NCI-H524 (cell line): ENCODE measurements around the gene EEPD1.
A peak's percentile ranks its signal among the peaks of the same experiment; 100 is the strongest.

ENCODE experiments used
- DNase-seq, 2 experiments: peaks; one replicate each; lab custom pipeline; 2025; lab: John Stamatoyannopoulos, UW

EEPD1 gene

DNA sequence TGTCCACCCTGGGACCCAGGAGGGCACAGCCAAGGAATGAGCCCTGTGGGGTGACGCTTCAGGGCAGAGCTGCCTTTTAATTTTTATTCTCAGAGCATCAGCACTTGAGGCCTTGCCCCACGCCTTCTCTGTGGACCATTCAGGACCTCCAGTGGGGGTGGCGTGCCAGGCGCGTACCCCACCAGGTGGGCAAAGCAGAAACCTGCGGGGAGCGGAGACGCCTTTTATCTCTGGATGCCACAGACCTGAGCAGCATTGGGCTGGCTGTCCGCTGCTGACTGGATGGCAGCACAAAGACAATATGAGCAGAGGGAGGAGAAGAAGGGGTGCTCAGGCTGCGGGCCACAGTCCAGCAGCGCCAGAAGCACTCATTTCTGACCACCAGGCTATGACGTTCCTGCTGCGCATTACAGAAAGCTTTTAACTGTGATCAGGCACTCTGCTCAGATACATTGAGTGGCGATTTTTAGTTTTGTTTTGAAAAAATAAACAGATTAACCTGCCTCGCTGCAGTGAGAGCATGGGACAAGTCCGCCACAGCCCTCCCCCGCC is 146.2 kb downstream of the EEPD1 start:
- DNase-seq, result no peak

DNA sequence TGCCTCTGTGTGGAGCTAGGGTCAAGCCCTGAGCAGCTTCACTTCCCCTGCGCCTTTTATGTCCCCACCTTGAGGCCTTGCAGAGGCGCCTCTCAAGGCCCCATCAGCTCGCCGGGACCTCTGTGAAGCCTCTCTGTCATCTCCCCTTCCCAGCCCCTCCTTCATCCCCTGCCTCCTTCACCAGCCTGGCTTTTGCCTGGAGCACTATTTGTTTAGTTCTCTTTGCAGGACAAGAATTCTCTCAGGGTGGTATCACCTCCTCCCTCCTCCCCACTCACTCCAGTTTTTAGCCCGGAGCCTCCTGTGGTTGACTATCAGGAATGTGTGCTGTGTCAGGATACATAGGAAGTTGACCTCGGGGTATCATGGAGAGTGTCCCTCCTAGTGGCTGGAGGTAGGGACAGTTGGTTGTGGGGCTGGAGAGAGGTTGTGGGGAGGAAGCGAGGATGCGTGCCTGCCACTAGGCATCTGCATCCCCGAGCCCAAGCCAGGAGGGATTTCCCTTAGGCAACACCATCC is 146.8 kb downstream of the EEPD1 start:
- no peak for DNase-seq

DNA sequence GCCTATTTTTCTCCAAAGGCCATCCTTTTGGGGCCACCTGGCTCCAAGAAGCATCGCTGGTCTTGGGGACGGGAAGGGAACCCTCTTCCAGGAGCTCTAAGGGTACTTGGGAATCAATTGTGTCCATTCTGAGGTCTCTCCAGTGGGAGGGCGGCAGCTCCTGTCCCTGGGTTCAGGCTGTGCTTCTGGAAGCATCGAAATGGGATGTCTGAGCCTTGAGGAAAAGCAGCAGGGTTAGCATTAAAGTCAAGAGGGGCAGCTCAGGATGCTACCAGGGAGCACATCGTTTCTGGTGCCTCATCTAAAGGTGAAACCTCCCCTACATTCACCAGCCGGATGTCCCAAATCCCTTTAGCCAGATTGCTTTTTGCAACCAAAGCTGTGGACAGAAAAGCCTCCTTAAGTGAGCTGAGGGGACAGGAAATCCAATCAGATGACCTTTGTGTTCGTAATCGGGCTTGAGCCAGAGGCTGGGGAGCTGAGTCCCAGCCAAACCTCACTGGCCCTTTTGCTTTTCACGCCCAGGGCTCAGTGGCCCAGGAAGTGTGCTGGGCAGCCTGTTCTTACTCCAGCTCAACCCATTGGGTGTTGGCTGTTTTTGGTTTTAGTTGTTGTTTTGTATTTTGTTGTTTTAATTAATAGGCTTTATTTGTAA is 147.8 kb downstream of the EEPD1 start:
- DNase-seq, result no peak

DNA sequence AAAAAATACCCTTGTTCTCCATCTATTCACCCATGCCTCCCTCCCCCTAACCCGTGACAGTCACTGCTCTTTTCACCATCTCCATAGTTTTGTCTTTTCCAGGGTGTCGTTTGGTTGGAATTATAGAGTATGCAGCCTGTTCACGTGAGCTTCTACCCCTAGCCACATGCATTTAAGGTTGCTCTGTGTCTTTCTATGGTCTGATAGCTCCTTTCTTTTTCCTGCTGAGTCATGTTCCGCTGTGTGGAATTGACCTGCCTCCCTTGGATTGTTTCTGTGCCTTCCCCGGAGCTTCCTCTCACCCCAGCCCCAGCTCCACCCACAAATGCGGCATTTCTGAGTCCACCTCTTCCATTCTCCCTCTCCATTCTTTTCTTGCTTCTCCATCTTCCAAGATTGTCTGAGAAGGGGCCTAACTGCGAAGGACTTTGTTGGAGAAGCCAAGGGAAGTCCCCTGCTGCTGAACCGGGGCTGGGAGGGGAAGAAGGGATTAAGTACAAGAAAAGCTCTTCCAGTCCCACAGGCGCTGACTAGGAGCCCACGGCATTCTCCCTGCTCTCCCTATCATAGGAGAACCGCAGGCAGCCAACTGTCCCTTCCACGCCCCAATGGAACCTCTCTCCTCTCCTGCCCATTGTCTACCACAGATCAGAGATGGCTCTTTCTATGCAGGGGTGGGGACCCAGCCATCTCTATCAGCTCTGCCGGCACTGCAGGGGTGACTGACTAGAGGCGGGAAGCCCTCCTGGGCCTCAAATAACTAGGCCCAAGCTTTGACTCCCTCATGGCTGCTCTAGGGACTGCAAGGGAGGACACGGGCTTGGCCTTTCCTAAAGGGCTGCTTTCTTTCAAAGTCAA is 149.1 kb downstream of the EEPD1 start:
- DNase-seq, result no peak

DNA sequence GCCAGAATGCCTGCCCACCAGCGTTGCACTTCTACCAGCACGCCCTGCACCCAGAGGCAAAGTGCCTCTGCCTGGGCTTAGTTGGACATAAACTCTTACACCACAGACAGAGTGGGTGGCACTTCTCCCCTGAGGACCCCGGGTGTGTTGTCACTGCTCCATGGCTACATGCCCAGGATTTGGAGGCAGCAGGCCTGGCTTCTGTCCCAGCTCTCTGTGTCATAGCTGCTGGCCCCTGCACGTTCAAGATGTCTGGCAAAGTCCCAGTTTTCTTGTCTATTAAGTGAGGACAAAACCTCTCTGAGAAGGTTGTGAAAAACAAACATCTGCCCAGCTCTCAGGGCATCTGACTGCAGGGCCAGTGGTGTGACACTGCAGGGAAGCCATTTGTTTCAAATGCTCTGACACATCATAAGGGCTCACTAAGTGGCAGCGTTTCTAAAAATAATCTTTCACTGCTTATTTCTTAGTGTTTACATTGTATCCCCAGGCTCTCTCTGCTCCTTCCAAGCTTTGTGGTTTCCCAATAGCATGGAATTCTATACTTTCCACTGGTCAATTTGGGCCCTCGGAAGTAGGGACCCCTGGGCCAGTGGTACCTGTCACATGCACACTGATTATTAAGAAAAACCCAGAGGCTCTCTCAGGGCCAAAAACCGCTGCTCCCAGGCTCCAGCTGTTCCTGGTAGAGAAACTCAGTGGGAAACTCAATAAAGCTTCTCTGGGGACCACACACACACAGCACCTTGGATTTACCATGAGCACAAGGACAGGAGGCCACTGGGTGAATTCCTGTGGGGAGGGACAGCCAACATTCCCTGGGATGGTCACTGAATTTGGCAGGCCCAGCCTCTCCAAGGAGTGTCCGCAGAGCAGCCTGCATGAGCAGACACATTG is 150.4 kb downstream of the EEPD1 start:
- DNase-seq, result peak in 1 of 2 experiments; percentile 66

DNA sequence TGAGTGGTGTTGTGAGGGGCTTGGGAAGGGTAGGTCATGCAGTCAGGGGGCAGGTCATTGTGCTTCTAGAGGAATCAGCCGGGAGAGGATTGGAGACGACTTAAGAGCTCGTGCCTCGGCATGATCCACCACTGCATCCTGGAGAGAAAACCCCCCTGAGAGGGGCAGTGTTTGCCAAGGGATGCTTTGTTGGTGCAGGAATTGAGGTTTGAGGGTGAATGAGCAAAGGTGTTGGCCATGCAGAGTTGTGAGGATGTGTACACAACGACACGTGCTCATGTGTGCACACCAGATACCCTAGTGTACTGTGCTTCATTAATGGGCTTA is 151.0 kb downstream of the EEPD1 start:
- no peak for DNase-seq

DNA sequence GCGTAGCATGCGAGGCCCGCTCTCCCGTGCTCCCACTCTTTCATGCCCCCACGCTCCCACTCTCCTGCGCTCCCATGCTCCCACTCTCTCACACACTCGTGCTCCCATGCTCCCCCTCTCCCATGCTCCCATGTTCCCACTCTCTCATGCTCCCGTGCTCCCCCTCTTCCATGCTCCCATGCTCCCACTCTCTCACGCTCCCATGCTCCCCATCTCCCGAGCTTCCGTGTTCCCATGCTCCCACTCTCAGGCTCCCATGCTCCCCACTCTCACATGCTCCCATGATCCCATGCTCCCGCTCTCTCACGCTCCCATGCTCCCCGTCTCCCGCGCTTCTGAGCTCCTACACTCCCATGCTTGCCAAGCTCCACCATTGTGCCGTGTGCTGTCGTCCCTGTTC is 152.2 kb downstream of the EEPD1 start:
- DNase-seq, result no peak

DNA sequence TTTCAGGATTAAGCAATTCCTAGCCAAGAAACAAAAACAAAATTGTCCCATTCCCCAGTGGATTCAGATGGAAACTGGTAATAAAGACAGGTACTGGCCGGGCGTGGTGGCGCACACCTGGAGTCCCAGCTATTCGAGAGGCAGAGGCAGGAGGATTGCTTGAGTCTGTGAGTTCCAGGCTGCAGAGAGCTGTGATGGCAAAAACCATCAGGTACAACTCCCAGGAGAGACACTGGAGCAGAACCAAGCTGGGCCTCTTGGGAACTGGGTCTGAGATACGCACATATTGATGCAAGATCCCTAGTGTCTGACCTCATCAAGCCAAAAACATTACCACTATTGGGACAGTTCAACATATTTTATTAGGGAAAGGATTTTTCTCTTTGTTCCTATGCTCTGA is 152.6 kb downstream of the EEPD1 start:
- DNase-seq, result no peak

DNA sequence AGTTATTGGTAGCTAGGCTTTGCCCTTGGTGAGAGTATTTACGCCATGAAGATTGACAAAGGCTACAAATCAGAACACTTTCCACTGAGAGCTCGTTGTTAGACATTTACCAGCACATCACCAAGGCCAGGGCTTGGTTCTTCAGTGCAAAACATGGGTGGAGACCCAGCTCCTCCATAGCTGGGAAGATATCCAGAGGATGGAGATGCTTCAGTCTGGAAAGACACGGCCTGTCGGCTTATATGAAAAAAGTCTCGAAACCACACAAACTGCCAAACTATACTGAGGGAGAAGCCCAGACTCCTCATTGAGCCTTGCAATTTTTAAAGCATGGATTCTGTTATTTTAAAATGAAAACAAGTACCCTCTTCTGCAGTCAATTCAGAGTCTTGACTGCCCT is 153.2 kb downstream of the EEPD1 start:
- no peak for DNase-seq

DNA sequence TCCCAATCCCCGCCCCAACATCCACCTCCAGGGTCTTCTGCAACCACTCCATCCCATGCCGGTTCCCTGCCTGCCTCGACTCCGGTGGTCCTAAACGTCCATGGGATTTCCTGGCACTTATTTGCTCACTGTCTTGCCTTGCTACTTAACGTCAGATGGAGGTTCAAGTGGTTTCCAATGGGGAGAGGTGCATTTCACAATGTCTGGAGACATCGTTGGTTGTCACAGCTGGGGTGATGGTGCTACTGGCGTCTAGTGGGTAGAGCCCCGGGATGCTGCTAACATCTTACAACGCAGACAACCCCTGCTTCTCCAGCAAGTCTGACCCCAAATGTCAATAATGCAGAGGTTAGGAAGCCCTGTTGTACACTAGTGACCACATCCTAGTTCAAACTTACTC is 153.7 kb downstream of the EEPD1 start:
- DNase-seq, result no peak

DNA sequence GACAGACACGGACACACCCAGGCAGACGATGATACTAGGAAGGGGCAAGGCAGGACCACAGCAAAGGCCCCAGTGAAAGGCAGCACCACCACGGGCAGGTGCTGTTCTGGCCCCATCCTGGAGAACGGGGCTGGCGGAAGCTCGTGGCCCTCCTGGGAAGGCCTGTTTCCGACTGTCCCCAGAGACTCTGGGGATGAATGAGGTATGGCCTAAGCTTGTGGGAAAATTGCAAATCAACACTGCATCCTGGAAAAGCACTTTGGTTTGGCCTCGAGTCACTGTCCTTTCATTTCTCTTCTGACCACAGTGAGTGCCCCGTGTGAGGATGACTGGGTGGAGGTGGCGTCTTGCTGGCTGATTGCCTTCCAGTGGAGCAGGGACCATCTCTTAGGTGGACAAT is 155.0 kb downstream of the EEPD1 start:
- no peak for DNase-seq

DNA sequence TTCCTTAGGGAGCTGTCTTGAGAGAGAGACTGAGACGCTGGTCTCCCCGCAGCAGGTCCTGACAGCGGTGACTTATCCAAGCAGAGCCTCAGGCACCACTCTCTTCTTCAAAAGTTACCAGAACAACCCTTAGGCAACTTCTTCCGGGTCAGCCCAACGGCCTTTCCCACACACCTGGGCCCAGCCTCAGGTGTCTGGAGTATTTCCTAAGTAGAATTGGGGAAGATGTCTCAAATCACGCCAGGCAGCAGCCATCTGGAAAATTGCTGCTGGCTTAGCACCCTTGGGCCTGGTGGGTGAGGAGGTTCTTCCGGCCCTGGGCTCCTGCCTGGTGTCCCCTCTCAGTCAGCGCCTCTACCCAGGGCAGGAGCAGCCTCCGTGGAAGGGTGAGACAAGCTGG is 156.2 kb downstream of the EEPD1 start:
- no peak for DNase-seq

DNA sequence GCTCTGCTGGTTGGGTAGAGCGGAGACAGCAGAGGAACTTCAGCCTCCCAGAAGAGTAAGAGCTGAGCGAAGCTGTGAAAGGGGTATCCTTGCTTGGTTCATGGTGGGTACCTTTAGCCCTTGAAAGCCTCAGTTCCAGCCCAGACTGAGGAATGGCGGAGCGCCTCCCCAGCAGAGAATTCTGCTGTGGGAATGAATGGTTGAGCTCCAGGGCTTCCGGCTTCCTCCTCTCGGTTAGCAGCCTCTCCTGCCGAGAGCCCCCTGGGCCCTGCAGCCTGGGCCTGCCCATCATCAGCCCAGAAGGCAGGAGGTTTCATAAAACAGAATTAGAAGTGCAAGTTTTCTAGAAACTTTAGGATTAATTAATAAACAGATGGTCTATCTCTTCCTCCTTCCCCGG is 156.7 kb downstream of the EEPD1 start:
- DNase-seq, result no peak

DNA sequence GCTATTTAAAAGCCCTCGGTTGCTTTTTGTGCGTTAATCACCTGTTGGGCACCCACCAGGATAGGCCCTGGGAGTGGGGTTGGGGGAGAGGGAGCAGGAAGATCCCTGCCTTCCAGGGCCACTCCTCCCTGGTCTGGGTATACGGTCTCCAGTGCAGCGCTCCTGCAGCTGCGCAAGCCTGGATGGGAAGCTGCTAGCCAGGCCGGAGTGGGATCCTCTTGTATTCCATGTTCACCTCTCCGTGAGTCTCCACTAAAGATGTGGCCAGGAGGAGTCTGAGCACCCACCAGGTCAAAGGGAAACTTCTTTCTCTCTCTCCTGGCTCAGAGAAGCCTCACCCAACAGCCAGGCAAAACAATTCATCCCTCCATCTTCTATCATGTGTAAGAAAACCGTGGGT is 157.8 kb downstream of the EEPD1 start:
- no peak for DNase-seq

DNA sequence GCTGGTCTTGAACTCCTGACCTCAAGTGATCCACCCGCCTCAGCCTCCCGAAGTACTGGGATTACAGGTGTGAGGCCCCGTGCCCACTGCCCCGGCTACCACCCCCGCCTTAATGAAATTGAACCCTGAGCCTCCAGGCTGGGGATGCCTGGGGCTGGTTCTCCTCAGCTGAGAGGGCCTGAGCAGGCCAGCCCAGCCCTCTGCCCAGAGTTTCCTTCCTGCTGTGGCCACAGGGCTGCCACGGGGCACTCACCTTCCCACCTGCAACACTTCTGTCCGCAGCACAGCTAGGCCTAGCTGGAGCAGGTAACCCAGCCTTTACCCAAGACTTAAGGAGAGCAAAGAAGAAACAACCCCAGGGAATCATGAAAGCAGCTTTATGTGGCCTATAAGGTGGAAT is 158.5 kb downstream of the EEPD1 start:
- DNase-seq, result no peak

DNA sequence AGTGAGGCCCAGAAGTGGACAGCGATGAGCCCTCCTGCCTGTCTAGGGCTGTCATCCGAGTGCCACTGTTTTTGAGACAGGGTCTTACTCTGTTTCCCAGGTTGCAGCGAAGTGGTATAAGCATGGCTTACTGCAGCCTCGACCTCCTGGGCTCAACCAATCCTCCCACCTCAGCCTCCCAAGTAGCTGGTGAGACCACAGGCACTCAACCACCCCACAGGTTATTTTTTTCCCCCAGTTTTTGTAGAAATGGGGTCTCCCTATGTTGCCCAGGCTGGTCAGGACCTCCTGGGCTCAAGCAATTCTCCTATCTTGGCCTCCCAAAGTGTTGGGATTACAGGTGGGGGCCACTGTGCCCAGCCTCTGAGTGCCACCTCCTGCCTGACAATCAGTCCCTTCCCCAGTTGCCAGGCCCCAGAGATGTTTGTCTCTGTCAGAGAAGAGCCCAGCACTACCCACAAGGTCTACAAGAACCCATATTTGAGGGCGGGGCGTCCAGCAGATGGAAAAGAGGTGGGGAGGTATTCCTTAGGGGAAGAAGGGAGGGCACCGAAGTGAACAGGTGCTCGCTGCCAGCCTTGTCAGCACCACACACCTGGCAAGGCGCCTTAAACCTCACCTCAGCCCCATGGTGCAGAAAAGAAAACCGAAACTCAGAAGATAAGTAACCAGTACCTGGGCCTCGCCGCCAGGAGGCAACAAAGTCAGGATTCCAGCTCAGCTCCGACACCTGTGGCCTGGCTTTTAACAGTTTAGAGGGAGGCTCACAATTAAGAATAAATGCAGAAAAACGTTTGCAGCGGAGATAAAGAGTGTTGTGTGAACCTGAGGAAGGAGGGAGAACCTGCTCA is 159.2 kb downstream of the EEPD1 start:
- no peak for DNase-seq

DNA sequence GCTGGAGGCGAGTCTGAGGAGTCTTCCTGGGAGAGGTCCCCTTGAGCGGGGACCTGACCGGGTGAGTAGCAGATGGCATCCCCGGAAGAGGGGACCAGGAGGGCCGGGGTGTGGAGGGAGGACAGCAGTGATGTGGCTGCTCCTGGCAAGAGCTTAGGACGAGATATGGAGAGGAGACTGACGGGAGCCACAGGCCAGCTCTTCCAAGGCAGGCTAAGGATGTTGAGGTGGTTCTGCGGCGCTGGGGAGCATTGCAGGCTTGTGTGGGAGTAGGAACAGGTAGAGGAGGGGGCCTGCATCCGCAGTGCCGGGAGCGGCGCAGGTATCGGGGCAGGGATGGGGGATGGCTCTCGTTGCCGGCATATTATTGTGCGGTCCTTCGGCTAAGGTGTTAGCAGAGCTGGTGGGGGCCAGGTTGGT is 159.9 kb downstream of the EEPD1 start:
- no peak for DNase-seq

DNA sequence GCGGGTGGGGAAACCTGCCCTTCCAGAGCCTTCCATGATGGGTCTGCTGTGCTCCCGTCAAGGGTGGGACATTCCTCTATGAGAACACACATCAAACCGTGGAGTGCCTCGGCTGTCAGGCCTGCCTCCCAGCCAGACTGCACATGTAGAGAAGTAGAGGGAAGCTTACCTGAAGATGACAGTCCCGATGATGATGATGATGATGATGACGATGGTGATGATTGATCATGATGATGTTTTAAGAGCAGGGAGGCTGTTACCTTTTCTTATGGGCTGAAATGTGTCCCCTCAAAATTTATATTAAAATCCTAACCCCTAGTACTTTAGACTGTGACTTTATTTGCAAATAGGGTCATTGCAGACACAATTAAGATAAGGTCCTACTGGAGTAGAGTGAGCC is 160.6 kb downstream of the EEPD1 start:
- DNase-seq, result no peak

DNA sequence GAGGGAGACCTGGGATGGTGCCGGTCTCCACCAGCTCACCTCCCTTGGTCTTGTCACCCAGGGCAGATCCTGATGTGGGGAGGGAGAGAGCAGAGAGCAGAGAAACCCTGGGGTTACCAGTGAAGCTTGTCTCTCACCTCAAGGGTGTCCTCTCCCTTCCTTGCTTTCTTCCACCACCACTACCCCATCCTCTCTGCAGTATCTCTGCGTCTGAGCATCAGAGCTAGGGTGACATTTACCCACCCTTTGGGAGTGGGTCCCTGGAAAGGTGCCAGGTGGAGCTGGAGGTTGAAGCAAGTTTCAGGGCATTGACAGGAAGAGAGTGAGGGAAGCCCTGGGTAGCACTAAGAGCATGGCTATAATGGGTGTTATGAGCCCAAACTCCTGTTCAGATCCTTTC is 161.4 kb downstream of the EEPD1 start:
- DNase-seq, result no peak

DNA sequence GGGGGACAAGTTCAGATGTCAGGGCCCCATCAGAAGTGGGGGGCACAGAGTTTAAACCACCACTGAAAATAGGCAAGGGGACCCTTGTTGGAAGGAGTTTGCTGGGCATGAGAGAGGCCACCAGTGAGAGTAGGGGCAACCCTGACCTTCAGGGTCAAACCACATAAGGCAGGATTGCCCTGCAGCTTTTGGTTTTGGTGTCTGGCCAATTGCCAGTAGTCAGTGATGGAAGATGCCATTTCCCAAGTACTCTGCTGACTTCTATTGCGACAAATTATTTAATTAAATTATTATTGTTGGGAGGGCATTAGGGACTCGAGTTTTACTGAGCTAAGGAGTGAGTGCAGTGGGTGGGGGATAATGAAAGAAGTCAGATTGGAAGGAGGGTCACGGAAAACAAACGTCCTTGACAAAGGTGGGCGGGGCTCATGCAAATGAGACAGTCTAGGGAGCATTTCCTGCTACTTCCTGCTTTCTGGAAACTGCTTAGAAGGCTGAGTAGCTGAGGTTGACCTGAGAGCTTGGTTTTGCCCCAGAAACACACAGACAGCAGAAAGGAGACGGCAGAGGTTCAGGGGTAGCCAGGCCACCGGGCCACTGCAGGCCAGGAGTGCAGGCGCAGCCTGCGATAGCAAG is 162.4 kb downstream of the EEPD1 start:
- no peak for DNase-seq

DNA sequence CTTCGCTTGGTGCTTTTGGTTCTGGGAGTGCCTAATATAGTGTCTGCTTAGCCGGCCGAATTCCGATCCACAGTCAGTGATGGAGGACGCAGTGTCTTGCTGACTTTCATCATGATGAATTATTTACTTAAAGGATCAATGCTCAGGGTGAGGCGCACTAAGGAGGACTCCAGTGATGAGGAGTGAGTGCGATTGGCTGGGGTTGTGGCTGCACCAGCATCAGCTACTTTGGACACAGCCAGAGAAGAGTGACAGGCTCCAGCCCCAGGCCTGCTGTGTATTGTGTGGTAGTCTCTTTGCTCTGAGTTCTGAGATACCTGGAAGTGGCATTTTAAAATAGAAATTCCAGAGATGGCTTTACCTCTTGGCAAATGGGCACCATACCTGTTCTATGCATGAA is 163.3 kb downstream of the EEPD1 start:
- DNase-seq, result no peak
